HCT116 (cell line): Measurements from ENCODE around the gene SLC39A5. TPM values are rescaled to one million over a fixed set of nuclear protein-coding genes. Genes with fewer than 3 reads are reported as not detected.

Source experiments
- ATAC-seq: fragments of 200-7000 bp; cut with Tn5 transposase; 2 replicates; pipeline ENCODE4 v1.9.1; 2020; ENCODE audit warnings: mild to moderate bottlenecking, moderate library complexity
- BruUV-seq: library from RNA; stranded (reverse); fragments of 400-500 nt; replicated peaks from 2 replicates; lab custom pipeline; 2021; lab: Mats Ljungman, UMichigan
- CTCF ChIA-PET: fragments of 300-600 bp; sonication (Branson Sonifier 250); formaldehyde crosslinking; loops from one replicate; lab custom pipeline; 2021; ENCODE audit warnings: antibody characterized with exemption; lab: Charles Lee
- POLR2A ChIA-PET: fragments of 300-600, 350-600 bp; sonication (Branson Sonifier 250); formaldehyde crosslinking; loops from one replicate; lab custom pipeline; 2021; ENCODE audit warnings: antibody characterized with exemption; lab: Charles Lee
- RAD21 ChIA-PET, 2 experiments: fragments of 300-600 bp; sonication (Branson Sonifier 250); formaldehyde crosslinking; loops; one replicate each; lab custom pipeline; 2023; ENCODE audit warnings: low total read pairs in 2 of 2; ENCODE audit not compliant: uncharacterized antibody in 2 of 2, unreplicated experiment in 2 of 2, low non-redundant PET in 1 of 2; lab: Charles Lee
- DNase-seq: peaks from one replicate; pipeline ENCODE4 v3.0.0-alpha.2; 2010; ENCODE audit warnings: low read depth, low spot score
- H2AFZ ChIP-seq: fragments of 200-600 bp; shearing (Covaris generic), sonication (generic); 2 replicates; pipeline ENCODE4 v1.6.1; 2017; ENCODE audit warnings: low read depth, mixed run types, mixed read lengths, antibody characterized with exemption, low read length; ENCODE audit not compliant: poor library complexity, severe bottlenecking
- H3K27ac ChIP-seq: 2 replicates; pipeline ENCODE4 v1.5.1; 2012; ENCODE audit warnings: low read depth, low read length
- H3K27me3 ChIP-seq: fragments of 200-600 bp; sonication (generic); 2 replicates; pipeline ENCODE4 v1.6.1; 2016; ENCODE audit warnings: mixed run types, low read length, mixed read lengths; ENCODE audit not compliant: insufficient read depth
- H3K36me3 ChIP-seq, 2 experiments: fragments of 200-500 bp in 1 of 2; fragments of 200-600 bp in 1 of 2; sonication (Bioruptor generic) in 1 of 2; sonication (generic) in 1 of 2; 2 replicates each; pipeline versions ENCODE4 v1.5.1 to v1.6.1; 2014 to 2016; ENCODE audit warnings: low read length in 2 of 2, inconsistent platforms in 1 of 2, mixed read lengths in 1 of 2, mixed run types in 1 of 2; ENCODE audit not compliant: insufficient read depth in 2 of 2, control insufficient read depth in 1 of 2
- H3K4me1 ChIP-seq, 2 experiments: fragments of 200-600 bp in 1 of 2; sonication (generic) in 1 of 2; 2 replicates each; pipeline versions ENCODE4 v1.5.1 to v1.6.1; 2012 to 2017; ENCODE audit warnings: low read length in 2 of 2, inconsistent platforms in 1 of 2, mild to moderate bottlenecking in 1 of 2, mixed read lengths in 1 of 2, mixed run types in 1 of 2, moderate library complexity in 1 of 2; ENCODE audit not compliant: insufficient read depth in 2 of 2, control insufficient read depth in 1 of 2
- H3K4me2 ChIP-seq: fragments of 200-600 bp; sonication (generic); 2 replicates; pipeline ENCODE4 v1.6.1; 2017; ENCODE audit warnings: mixed run types, low read length, mixed read lengths
- H3K4me3 ChIP-seq, 2 experiments: fragments of 200-600 bp in 1 of 2; sonication (generic) in 1 of 2; replicated peaks in 1 of 2; 2 replicates each; pipeline ENCODE4 v1.5.1; 2011 to 2016; ENCODE audit warnings: low read length in 2 of 2, control low read depth in 1 of 2, low read depth in 1 of 2, mild to moderate bottlenecking in 1 of 2, mixed read lengths in 1 of 2, mixed run types in 1 of 2
- H3K79me2 ChIP-seq: fragments of 200-600 bp; sonication (generic); 2 replicates; pipeline ENCODE4 v1.6.1; 2017; ENCODE audit warnings: mild to moderate bottlenecking, mixed run types, low read length, moderate library complexity, mixed read lengths; ENCODE audit not compliant: insufficient read depth
- H3K9ac ChIP-seq: fragments of 200-600 bp; sonication (generic); 2 replicates; pipeline ENCODE4 v1.6.1; 2016; ENCODE audit warnings: low read length, mixed read lengths
- H3K9me2 ChIP-seq: fragments of 200-600 bp; sonication (generic), shearing (Covaris generic); 2 replicates; pipeline ENCODE4 v1.6.1; 2017; ENCODE audit warnings: mixed run types, mild to moderate bottlenecking, moderate library complexity; ENCODE audit not compliant: insufficient read depth
- H3K9me3 ChIP-seq, 2 experiments: fragments of 200-500 bp in 1 of 2; fragments of 200-600 bp in 1 of 2; sonication (Bioruptor generic) in 1 of 2; sonication (generic) in 1 of 2; 2 replicates each; pipeline ENCODE4 v1.6.1; 2014 to 2017; ENCODE audit warnings: low read length in 2 of 2, mixed read lengths in 2 of 2, inconsistent platforms in 1 of 2, low read depth in 1 of 2, mild to moderate bottlenecking in 1 of 2, mixed run types in 1 of 2, moderate library complexity in 1 of 2; ENCODE audit not compliant: control insufficient read depth in 1 of 2, insufficient read depth in 1 of 2
- H4K20me1 ChIP-seq: fragments of 200-600 bp; sonication (generic), shearing (Covaris generic); 2 replicates; pipeline ENCODE4 v1.6.1; 2017; ENCODE audit warnings: mixed run types, mild to moderate bottlenecking, moderate library complexity; ENCODE audit not compliant: insufficient read depth
- CBX3 ChIP-seq: IDR thresholded peaks from 2 replicates; pipeline ENCODE4 v1.6.1; 2012; ENCODE audit warnings: low read depth
- CEBPB ChIP-seq: IDR thresholded peaks from 2 replicates; pipeline ENCODE4 v1.6.1; 2012; ENCODE audit warnings: low read depth
- ELF1 ChIP-seq: IDR thresholded peaks from 2 replicates; pipeline ENCODE4 v1.6.1; 2012; ENCODE audit warnings: low read depth, borderline replicate concordance
- EZH2 ChIP-seq: fragments of 200-600 bp; sonication (generic); IDR thresholded peaks from 2 replicates; pipeline ENCODE4 v1.6.1; 2017; ENCODE audit warnings: antibody characterized with exemption, mixed run types
- EZH2phosphoT487 ChIP-seq: fragments of 200-600 bp; IDR thresholded peaks from 2 replicates; pipeline ENCODE4 v1.6.1; 2018; ENCODE audit warnings: antibody characterized with exemption, borderline replicate concordance
- POLR2A ChIP-seq: IDR thresholded peaks from 2 replicates; pipeline ENCODE4 v1.7.0; 2011; ENCODE audit warnings: borderline replicate concordance; ENCODE audit not compliant: insufficient read depth, insufficient read length; ENCODE audit errors: extremely low read depth
- POLR2AphosphoS5 ChIP-seq: IDR thresholded peaks from 2 replicates; pipeline ENCODE4 v1.6.1; 2011; ENCODE audit warnings: mild to moderate bottlenecking, low read depth, low read length, moderate library complexity
- SIN3A ChIP-seq: IDR thresholded peaks from 2 replicates; pipeline ENCODE4 v1.6.1; 2012; ENCODE audit warnings: low read depth
- SP1 ChIP-seq: IDR thresholded peaks from 2 replicates; pipeline ENCODE4 v1.6.1; 2012; ENCODE audit warnings: low read depth
- SRF ChIP-seq: IDR thresholded peaks from 2 replicates; pipeline ENCODE4 v1.6.1; 2012; ENCODE audit warnings: low read depth
- YY1 ChIP-seq: IDR thresholded peaks from 2 replicates; pipeline ENCODE4 v1.6.1; 2011; ENCODE audit warnings: low read length, low read depth, moderate library complexity, mild to moderate bottlenecking; ENCODE audit not compliant: insufficient replicate concordance; ENCODE audit errors: extremely low read depth
- ZNF274 ChIP-seq: fragments of 200-500 bp; sonication (Bioruptor generic); IDR thresholded peaks from 2 replicates; pipeline ENCODE4 v1.6.1; 2014; ENCODE audit warnings: mild to moderate bottlenecking, low read depth, low read length, inconsistent platforms
- intact Hi-C: fragments of 100-400 bp; cut with micrococcal nuclease; formaldehyde crosslinking; loops from 2 replicates; pipeline ENCODE4 v1.10.0; 2022
- total RNA-seq: library from RNA; stranded (reverse); gene quantifications from one replicate; pipeline ENCODE4 v1.2.1, GENCODE V29; 2021; ENCODE audit not compliant: unreplicated experiment
- TF ChIP-seq, protein P1 (sequence below): IDR thresholded peaks from 2 replicates; pipeline ENCODE4 v1.6.1; 2011; ENCODE audit warnings: mild to moderate bottlenecking, low read length, moderate library complexity; ENCODE audit not compliant: insufficient replicate concordance; ENCODE audit errors: extremely low read depth
- TF ChIP-seq, protein P2 (sequence below): IDR thresholded peaks from 2 replicates; pipeline ENCODE4 v1.6.1; 2012
- TF ChIP-seq, protein P3 (sequence below): IDR thresholded peaks from 2 replicates; pipeline ENCODE4 v1.6.1; 2012; ENCODE audit warnings: low read depth
- TF ChIP-seq, protein P4 (sequence below): IDR thresholded peaks from 2 replicates; pipeline ENCODE4 v1.6.1; 2012

Gene SLC39A5
- total RNA-seq, 1 experiment from 2014 or later = 0.66 TPM

DNA sequence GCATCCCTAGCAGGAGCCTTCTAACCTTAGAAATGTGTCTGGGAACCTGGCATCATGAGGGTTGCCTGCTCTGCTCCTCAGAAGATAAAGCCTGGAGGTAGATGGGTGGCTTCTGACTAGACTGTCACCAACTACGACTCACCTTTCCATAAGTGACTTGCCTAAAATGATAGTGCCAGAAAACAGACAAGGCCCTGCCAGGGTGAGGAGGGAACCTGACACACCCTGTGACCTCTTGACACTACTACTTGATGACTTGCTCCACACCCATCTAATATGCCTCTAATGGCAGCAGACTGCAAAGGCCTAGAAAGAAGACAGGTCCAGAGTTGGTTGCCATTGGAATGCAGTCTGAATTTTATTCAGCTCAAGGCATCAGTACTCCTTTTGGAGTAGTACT, 17.5 kb upstream of the SLC39A5 start:
- peaks cover 0 to 6% of the 10 kb centered on the region in 2 experiments; a peak in 2 of 4 replicates for H3K4me1 ChIP-seq
- no peak for DNase-seq
- ChIA-PET RAD21 (no interaction called here), CTCF (no interaction called here)
- BruUV-seq = no TSS peak
- TF ChIP-seq, protein P1, sequence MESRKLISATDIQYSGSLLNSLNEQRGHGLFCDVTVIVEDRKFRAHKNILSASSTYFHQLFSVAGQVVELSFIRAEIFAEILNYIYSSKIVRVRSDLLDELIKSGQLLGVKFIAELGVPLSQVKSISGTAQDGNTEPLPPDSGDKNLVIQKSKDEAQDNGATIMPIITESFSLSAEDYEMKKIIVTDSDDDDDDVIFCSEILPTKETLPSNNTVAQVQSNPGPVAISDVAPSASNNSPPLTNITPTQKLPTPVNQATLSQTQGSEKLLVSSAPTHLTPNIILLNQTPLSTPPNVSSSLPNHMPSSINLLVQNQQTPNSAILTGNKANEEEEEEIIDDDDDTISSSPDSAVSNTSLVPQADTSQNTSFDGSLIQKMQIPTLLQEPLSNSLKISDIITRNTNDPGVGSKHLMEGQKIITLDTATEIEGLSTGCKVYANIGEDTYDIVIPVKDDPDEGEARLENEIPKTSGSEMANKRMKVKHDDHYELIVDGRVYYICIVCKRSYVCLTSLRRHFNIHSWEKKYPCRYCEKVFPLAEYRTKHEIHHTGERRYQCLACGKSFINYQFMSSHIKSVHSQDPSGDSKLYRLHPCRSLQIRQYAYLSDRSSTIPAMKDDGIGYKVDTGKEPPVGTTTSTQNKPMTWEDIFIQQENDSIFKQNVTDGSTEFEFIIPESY = no peak
- TF ChIP-seq, protein P2, sequence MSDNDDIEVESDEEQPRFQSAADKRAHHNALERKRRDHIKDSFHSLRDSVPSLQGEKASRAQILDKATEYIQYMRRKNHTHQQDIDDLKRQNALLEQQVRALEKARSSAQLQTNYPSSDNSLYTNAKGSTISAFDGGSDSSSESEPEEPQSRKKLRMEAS = no peak
- TF ChIP-seq SIN3A (no peak), ZNF274 (no peak), EZH2phosphoT487 (no peak), POLR2A (no peak), SRF (no peak), CEBPB (no peak), CBX3 (no peak), POLR2AphosphoS5 (no peak), EZH2 (no peak), ELF1 (no peak), YY1 (no peak), SP1 (no peak)
- TF ChIP-seq, protein P3, sequence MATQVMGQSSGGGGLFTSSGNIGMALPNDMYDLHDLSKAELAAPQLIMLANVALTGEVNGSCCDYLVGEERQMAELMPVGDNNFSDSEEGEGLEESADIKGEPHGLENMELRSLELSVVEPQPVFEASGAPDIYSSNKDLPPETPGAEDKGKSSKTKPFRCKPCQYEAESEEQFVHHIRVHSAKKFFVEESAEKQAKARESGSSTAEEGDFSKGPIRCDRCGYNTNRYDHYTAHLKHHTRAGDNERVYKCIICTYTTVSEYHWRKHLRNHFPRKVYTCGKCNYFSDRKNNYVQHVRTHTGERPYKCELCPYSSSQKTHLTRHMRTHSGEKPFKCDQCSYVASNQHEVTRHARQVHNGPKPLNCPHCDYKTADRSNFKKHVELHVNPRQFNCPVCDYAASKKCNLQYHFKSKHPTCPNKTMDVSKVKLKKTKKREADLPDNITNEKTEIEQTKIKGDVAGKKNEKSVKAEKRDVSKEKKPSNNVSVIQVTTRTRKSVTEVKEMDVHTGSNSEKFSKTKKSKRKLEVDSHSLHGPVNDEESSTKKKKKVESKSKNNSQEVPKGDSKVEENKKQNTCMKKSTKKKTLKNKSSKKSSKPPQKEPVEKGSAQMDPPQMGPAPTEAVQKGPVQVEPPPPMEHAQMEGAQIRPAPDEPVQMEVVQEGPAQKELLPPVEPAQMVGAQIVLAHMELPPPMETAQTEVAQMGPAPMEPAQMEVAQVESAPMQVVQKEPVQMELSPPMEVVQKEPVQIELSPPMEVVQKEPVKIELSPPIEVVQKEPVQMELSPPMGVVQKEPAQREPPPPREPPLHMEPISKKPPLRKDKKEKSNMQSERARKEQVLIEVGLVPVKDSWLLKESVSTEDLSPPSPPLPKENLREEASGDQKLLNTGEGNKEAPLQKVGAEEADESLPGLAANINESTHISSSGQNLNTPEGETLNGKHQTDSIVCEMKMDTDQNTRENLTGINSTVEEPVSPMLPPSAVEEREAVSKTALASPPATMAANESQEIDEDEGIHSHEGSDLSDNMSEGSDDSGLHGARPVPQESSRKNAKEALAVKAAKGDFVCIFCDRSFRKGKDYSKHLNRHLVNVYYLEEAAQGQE = no peak
- TF ChIP-seq, protein P4, sequence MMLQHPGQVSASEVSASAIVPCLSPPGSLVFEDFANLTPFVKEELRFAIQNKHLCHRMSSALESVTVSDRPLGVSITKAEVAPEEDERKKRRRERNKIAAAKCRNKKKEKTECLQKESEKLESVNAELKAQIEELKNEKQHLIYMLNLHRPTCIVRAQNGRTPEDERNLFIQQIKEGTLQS = no peak
- TF ChIP-seq, all 23 proteins: peak for 0
- H3K9me3 ChIP-seq = no peaks in the 10 kb centered on the region
- H3K9me2 ChIP-seq = no peaks in the 10 kb centered on the region
- no peak for ATAC-seq
- H3K4me2 ChIP-seq = no peak overlapping the region
- H4K20me1 ChIP-seq = no peaks in the 10 kb centered on the region
- H3K4me3 ChIP-seq = no peak overlapping the region
- no peak overlapping the region for H3K9ac ChIP-seq
- H2AFZ ChIP-seq = no peak overlapping the region
- H3K79me2 ChIP-seq = no peaks in the 10 kb centered on the region
- H3K27me3 ChIP-seq = no peaks in the 10 kb centered on the region
- H3K27ac ChIP-seq = no peak overlapping the region
- POLR2A ChIA-PET = no interaction called here
- intact Hi-C loops = no loop called here
- peaks cover 39% of the 10 kb centered on the region in 2 experiments for H3K36me3 ChIP-seq
